HL-60 (cell line): ENCODE measurements around the gene ROCK2.
"Not testable (repeated sequence)": the region's sequence is repeated elsewhere in the genome, so short reads cannot be mapped to it uniquely, and the experiment has no call there.

Source experiments
- DNase-seq, 2 experiments: peaks; one replicate each; pipeline ENCODE4 v3.0.0-alpha.2; 2010 to 2020; ENCODE audit warnings: low read depth in 1 of 2, low spot score in 1 of 2
- H3K27ac ChIP-seq: fragments of 250-450 bp; sonication (Bioruptor Pico); replicated peaks from 2 replicates; pipeline ENCODE4 v1.5.1; 2020; ENCODE audit warnings: mild to moderate bottlenecking, moderate library complexity
- H3K27me3 ChIP-seq: fragments of 250-450 bp; sonication (Bioruptor Pico); 2 replicates; pipeline ENCODE4 v1.5.1; 2021; ENCODE audit warnings: mild to moderate bottlenecking, moderate library complexity; ENCODE audit not compliant: insufficient read depth, poor library complexity, severe bottlenecking
- H3K4me3 ChIP-seq: replicated peaks from 2 replicates; pipeline ENCODE4 v1.5.1; 2011; ENCODE audit warnings: mild to moderate bottlenecking, control low read depth, low read length; ENCODE audit not compliant: insufficient read depth
- CTCF ChIP-seq: IDR thresholded peaks from one replicate; pipeline ENCODE4 v1.5.1; 2011; ENCODE audit warnings: low read length, control low read depth, inconsistent platforms; ENCODE audit not compliant: insufficient read depth
- GABPA ChIP-seq: IDR thresholded peaks from 2 replicates; pipeline ENCODE4 v1.6.1; 2012; ENCODE audit warnings: low read depth
- POLR2AphosphoS5 ChIP-seq: IDR thresholded peaks from 2 replicates; pipeline ENCODE4 v1.6.1; 2012; ENCODE audit warnings: low read depth
- REST ChIP-seq: IDR thresholded peaks from 2 replicates; pipeline ENCODE4 v1.6.1; 2012; ENCODE audit warnings: low read depth; ENCODE audit not compliant: insufficient replicate concordance
- SPI1 ChIP-seq: IDR thresholded peaks from 2 replicates; pipeline ENCODE4 v1.6.1; 2012; ENCODE audit warnings: low read depth, mild to moderate bottlenecking, borderline replicate concordance

Gene ROCK2

GRCh38 chr2:11166476-11166875 lies 178.0 kb downstream of the ROCK2 start:
- H3K27me3 ChIP-seq: no peaks in the 10 kb centered on the region
- TF ChIP-seq REST: no peak
- no peak for TF ChIP-seq GABPA
- no peak for TF ChIP-seq POLR2AphosphoS5
- TF ChIP-seq CTCF: no peak
- no peak for TF ChIP-seq SPI1
- no peak overlapping the region for H3K4me3 ChIP-seq
- DNase-seq: no peak
- H3K27ac ChIP-seq: no peak overlapping the region

GRCh38 chr2:11165046-11165445 lies 179.4 kb downstream of the ROCK2 start:
- H3K4me3 ChIP-seq, H3K27me3 ChIP-seq, DNase-seq, H3K27ac ChIP-seq: not testable (repeated sequence)

- no peak for TF ChIP-seq SPI1
- no peak for TF ChIP-seq GABPA
- no peak for TF ChIP-seq POLR2AphosphoS5
- no peak for TF ChIP-seq CTCF
- no peak for TF ChIP-seq REST
- Histone ChIP-seq H3K27ac (no peak overlapping the region), H3K27me3 (no peaks in the 10 kb centered on the region), H3K4me3 (no peak overlapping the region)
- no peak for DNase-seq
Measured at GRCh38 chr2:11163439-11164317, 180.8 kb downstream of the ROCK2 start.

- no peak for TF ChIP-seq CTCF
- TF ChIP-seq REST: no peak
- no peak for TF ChIP-seq SPI1
- no peak for TF ChIP-seq GABPA
- no peak for TF ChIP-seq POLR2AphosphoS5
- H3K27ac ChIP-seq: no peak overlapping the region
- DNase-seq: no peak
- H3K27me3 ChIP-seq: no peaks in the 10 kb centered on the region
- no peak overlapping the region for H3K4me3 ChIP-seq
Measured at GRCh38 chr2:11161747-11162146, 182.7 kb downstream of the ROCK2 start.
